Activated CD8-positive, alpha-beta memory T cell treated with anti-CD3 and anti-CD28 coated beads for 24 hours (primary cell): ENCODE measurements around the gene ALDOB.

Source experiments
- DNase-seq: peaks from one replicate; pipeline ENCODE4 v3.0.0-alpha.2; 2020

The ALDOB gene

DNA sequence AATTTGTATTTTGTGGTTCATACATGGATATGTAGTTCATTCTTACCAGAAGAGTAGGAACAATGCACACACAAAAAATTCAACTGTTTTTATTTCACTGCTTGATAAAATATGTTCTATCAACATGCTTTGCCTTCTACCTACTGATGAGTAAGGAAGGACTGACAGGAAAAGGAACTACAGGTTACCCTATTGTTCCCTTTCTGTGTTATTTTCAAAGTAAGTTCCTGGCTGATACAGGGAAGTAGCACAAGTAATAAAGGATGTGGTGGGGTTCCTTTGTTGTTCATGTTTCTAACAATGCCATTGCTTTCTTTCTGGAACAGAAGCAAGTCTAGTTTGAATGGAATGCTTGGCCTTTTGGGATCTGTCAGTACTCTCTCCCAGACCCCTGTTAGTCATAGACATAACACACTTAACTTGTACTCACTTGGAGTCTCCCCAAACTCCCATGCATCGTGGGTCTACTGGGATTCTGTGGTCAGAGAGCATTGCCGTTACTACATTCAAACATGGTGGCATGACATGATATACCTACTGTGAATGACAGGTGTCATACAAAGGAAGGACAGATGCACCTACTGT is 20.2 kb upstream of the ALDOB start:
- DNase-seq, result no peak

DNA sequence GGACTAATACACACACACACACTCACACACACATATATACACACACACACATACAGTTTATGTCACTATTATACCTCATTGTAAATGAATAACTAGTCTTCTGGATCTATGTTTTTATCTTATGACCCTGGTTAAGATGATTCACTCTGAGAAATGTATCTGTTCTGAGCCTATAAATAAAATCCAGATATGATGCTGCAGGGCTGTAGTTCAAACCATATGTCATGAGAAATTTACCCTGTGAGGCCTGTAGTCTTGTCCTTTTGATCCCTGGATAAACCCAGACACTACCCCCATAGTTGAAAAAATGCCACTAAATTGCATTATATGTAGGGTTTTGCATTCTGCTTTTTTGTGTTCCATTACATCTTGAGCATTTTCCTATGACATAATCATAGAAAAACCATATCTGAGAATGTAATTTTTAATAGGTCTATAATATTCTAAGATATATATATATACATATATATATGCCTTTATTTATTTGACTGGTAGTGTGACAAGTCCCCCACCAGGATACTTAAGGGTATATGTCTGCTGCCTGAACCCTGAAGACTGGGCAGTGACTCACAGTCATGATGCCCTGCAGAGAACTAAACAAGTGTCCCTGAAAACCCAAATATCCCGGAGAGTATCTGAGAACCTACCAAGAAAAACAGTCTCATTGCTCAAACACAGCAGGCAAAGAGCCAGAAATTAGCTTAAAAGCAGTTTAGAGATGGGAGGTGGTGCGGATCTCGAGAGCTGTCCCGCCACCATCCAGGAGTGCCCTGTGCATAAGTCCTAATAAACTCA is 18.4 kb upstream of the ALDOB start:
- no peak for DNase-seq

DNA sequence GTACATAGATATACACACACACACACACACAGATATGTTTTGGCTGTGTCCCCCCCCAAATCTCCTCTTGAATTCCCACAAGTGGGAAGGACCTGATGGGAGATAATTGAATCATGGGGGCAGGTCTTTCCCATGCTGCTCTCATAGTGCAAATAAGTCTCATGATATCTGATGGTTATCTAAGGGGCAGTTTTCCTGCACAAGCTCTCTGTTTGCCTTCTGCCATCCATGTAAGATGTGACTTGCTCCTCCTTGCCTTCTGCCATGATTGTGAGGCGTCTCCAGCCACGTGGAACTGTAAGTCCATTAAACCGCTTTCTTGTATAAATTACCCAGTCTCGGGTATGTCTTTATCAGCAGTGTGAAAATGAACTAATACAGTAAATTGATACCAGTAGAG is 15.9 kb upstream of the ALDOB start:
- no peak for DNase-seq

DNA sequence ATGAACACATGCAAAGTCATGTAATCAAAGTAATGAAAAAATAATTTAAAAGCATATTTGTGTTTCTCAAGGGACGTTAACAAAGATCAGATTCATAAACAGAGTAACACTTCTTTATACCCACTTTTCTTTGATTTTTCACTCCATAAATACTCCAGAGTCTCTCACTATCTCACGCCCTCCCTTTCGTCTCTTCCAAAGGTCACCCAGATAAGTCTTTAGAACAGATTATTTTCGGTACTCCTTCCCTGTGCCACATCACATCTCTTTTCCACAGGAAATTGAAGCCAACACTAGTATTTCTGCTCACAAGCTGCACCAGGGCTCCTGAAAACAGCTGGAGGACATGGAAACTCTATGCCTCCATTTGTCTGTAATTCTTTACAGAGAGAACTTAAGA is 15.4 kb upstream of the ALDOB start:
- DNase-seq, result no peak

DNA sequence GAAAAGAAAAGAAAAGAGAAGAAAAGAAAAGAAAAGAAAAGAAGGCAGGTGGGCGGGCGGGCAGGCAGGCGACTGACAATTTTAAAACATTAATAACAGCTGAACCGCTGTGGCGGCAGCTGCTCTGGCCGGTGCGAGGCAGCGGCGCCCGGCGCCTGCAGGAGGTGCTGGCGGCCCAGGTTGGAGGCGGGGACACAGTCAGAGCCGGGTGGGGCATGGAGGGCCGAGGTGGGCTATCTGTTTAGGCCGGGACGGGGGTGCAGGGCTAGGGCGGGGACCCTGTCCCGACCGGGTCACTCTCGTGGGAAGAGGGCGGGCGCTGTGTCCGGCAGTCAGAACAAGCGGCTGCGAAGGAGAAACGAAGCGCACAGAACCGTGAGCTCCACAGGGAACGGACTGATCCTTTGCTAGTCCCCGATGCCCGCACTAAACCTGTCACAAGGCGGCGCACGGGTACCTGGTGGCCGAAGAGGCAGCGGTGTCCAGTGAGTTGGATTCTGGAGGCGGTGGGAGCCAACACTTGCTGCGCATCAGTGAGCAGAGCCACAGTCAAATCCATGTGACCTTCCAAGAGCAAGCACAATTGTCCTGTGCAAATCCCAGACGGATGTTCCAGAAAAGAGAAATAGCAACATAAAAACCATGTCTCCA is 13.6 kb upstream of the ALDOB start:
- peak; percentile 78 for DNase-seq

DNA sequence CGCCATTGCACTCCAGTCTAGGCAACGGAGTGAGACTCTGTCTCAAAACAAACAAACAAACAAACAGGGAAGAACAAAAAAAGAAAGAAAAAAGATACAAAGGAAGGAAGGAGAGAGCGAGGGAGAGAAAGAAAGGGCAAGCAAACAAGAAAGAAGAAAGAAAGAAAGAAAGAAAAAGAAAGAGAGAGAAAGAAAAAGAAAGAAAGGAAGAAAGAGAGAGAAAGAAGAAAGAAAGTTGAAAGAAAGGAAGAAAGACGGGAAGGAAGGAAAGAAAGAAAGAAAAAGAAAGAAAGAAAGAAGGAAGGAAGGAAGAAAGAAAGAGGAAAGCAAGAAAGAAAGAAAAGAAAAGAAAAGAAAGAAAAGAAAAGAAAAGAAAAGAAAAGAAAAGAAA is 13.1 kb upstream of the ALDOB start:
- DNase-seq, result no peak

DNA sequence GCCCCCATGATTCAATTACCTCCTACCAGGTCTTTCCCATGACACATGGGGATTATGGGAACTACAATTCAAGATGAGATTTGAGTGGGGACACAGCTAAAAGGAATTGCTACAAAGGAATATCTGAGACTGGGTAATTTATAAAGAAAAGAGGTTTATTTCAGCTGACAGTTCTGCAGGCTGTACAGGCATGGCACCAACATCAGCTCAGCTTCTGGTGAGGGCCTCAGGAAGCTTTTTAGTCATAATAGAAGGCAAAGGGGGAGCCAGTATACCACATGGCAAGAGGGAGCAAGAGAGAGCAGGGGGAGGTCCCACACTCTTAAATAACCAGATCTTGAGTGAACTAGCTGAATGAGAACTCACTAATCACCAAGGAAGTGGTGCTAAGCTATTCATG is 11.2 kb upstream of the ALDOB start:
- no peak for DNase-seq

DNA sequence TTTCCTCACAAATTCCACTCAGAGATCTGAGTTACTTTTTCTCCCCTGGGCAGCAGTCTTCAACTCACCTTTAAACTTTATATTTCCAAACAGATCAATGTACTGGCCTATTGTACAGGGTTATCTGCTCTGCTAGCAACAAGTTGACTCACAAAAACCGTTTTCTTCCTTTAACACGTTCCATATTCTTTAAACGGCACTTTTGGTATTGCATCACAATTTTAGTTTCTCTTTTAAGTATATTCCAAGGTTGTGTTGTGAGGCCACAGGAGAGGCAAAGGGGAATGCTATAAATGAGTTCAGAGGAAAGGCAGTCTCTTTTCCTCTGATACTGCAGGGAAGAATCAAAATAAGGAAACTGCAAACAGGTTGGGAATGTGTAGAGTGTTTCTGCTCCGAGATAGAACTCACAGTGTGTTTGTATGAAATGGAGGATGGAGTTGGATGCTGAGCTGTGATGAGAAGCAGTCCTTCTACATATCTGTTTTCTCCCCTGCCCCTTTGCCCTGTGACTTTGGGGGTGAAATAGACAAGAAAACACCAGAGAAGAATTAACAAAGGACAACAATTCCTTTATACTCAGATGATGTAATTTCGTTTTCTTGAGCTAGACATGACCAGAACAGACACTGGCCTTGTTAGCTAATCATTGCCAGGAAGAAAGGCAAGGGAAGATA is 9.9 kb upstream of the ALDOB start:
- DNase-seq, result no peak

DNA sequence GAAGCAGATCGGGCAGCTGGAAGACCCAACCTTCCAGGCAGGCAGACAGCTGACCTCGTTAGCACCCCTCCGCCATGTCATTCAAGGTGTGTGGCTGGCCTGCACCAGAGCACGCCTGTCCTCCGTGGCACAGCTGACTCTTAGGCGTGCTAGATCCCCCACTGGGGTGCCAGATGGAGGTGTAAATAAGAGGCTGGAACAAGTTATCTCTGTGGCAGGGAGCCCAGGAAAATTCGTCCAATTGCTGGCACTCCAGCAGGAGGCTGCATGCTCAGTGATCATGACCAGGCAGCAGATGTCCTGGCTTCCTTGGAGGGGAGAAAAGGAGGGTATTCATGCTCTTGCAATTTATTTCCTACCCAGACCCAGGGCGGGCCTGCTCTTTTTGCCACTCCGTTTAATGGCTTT is 7.8 kb upstream of the ALDOB start:
- no peak for DNase-seq

DNA sequence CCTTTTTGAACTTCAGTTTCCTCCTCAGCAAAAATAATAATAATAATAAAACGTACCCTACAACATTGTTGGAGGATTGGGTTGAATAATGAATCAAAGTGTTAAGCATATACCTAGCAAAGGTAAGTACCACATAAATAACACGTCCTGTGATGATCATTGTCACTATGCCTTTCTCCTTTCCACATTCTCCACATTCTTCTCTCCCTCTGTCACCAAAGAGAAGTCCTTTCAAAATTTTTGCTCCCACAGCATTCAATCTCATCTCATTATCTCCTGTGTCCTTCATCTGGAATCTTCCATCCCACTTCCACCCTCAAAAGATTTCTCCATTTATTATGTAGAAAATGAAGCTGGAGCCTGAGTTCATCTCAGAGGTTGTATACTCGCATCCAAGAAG is 7.2 kb upstream of the ALDOB start:
- DNase-seq, result no peak

DNA sequence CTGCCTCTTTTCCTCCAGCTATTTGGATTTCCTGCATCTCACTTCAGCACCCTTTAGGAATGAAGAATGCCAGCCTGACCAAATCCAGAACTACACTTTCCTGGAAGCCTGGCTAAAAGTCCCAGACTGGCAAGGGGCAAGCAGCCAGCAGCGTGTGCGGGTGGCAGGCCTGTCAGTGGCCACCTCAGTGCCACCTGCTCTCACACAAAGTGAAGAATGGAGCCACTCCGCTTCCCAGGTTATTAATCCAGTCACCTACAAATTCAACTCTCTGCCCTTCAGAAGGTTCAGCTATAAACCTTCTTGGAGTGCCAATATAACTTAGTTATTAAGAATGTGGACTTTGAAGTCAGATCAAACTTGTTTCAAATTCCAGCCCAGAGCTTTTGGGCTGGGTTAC is 6.7 kb upstream of the ALDOB start:
- no peak for DNase-seq

DNA sequence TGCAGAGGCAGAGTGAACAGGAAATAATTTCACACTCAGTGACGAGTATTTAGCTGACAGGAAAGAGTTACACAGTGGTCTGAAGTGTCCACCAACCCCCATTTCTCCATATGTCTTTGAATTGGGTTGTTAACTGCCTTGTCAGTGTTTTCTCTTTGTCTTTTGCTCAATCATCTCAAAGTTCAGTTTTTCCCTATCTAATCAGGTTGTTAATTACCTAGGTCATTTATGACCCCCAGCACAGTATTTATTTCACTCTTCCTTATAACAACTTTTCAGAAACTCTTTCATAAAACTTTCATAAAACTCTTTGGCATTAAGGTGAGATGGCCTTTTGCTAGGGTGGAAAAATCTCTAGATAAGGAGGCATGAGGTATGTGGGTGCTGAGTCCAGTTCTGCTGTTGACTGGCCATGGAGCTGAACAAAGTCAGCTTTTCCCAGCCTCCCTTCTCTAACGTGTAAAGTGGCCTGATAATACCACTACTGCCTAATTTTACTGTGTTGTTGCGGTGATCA is 5.2 kb upstream of the ALDOB start:
- DNase-seq, result no peak

DNA sequence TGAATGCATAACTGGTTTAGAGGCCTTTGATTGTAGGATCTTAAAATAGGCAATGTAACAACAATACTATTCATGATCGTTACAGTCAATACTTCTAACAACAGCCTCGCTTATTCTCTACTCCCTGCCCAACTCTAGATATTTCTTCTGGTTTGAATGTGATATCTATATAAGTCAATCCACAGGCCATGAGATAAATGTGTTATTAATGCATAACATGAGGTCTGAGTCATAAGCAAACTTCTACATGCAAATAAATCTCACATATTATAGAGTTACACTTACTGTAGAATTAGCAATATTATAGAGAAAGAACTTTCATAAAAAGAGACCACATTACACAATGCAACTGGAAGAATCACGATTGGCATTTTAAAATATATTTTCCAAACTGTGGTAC is 2.9 kb upstream of the ALDOB start:
- DNase-seq, result no peak

DNA sequence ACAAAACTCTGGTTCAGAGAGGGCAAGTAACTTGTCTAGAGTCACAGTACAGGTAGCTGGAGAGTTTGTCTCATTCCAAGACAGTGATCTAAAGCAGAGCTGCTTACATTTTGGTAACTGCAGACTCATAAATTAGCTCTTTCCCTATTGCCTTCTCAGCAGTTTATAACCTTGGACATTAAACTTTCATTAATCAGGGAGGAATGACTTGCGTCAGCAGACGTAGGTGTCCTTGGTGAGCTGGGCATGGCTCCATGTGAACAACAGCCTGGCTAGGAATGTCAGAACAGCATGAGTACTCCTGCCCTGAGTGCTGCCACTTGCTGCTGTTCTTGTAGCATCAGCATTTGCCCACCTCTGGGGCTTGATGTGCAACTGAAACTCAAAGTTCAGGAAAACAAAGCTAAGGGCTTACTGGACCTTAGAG is 2.2 kb upstream of the ALDOB start:
- DNase-seq, result no peak

DNA sequence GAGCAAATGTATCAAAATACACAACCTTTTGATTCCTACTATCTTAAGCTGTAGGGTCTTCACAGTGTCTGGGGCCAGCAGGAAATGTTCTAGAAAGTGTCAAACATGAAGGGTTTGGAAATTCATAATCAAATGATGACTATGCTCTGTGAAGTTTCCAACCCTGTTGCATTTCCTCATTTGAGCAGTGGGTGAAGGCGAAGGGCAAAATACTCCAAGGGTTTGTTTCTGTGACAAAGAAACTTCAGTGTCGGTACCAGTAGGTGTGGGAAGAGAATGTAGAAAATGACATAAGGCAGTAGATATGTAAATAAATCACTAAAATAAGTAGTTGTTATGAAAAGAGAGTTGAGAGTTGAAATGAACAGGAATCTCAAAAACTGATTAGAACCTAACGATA is 576 bp downstream of the ALDOB start:
- DNase-seq, result no peak

DNA sequence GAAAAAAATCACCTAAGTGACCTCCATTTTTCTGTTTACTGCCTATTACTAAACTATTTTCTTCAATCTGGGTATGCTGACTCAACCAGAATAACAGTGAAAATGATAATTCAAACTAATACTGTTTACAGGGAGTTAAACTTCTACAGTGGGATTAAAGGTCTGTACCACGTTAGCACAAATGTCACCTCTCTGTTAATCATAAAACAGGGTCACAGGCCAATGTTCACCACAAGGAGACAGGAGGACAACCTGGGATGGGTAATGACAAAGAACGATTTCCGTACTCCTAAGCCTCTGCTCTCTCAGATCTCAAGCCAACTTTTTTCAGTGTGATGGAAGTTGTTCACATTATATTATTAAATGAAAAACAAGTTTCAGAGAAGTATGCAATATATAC is 2.3 kb downstream of the ALDOB start:
- no peak for DNase-seq

DNA sequence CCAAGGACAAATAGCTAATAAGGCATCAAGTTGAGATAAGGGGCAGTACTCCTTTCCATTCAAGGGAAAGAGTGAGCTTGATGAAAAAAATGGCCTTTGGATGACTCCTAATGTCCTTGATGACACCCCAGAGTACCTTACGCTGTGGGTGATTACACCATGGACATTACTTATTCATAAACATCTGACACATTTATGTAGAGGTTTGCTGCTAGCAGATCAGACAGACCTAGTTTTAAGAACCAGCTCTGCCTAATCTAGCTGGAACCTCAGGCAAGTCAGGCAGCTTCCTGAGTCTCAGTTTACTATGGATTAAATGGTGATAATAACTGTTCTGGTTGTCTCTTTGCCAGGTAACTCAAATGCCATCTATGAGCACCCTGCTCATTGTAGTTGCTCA is 2.8 kb downstream of the ALDOB start:
- DNase-seq, result no peak

DNA sequence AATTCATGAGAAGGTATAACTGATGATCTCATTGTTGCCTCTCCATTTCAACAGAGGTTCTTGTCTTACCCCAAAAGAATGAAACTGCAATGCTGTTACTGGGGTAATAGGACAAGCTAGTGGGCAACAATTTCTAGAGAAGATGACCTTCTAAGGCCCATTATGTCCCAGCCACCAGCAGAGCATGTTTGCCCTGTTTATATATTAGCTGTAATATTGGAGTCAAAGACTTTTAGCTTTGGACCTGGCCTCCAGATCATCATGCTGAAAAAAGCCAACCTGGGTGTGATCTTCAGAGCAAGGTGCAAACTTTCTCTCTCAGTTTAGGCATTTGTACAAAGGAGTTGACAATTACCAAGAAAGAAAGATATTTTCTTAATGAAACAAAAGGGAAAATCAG is 3.4 kb downstream of the ALDOB start:
- DNase-seq, result no peak

DNA sequence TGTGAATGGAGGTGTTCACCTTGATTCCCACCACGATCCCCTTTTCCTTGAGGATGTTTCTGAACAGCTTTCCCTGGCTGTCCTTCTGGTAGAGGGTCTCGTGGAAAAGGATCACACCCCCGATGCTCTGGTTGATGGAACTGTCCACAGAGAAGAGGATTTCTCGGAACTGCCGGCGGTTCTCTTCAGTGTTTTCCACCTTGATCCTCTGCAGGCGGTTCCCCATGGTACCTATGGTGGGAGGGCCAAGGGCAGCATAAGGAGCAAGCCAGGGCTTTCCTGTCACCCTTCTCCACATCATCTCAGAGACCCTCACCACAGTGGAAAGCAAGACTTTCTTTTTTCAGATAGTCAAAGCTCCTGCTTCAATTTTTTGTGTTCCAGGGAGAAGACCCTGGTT is 5.8 kb downstream of the ALDOB start:
- no peak for DNase-seq

DNA sequence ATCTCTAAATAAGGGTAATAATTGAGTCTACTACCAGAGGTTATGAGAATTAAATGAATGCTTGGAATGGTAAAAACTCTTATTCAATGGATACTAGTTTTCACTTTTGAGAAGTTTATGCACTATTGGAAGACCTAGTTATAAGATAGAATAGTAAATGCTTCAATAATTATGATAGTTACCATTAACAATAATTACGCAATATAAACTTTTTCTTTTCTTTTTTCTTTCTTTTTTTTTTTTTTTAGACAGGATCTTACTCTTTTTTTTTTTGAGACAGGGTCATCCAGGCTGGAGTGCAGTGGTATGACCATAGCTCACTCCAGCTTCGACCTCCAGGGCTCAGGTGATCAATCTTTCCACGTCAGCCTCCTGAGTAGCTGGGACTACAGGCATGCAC is 6.7 kb downstream of the ALDOB start:
- no peak for DNase-seq

DNA sequence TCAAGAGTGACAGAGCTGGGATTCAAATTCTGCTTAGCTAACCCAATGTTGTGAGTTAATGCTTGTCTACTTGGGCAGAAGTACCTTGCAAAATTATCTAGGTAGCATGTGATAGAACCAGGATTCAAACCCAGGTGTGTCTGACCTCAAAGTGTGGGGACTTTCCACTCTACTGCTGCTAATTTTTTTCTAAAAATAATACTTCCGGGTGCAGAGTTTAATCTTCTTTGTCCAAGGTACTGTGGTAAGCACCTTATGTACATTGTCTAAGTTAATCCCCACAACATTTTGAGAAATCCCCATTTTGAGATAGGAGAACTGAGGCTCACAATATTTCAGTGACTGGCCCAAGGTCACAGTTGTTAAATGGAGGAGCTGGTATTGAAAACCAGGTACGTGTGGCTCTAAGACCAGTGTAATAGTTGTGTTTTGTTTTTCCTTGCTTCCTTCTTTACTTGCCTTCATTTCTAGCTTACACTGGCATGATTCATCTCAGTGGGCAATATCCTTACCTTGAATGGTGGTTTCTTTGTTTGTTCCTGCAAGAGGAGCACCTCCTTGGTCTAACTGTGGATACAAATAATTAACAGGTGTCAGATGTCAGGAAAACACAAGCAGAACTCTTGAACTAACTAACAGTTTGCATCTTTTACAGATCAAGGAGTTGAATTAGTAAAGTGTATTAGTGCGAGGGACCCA is 7.5 kb downstream of the ALDOB start:
- no peak for DNase-seq

DNA sequence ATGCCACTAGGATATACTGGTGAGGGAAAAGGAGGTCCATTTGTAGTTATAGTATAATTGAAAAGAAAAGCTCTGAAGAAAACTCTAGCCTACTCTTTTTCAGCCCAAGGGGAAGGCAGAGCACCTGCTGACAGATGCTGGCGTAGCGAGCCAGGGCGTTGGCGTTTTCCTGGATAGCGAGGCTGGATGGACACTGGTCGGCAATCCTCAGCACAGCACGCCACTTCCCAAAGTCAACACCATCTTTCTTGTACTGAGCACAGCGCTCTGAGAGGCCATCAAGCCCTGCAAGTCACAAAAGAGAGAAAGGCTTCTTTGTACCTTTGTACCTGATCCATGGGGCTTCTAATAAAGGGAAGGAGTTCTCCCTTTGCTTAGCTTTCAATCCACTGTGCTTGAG is 8.2 kb downstream of the ALDOB start:
- DNase-seq, result no peak

DNA sequence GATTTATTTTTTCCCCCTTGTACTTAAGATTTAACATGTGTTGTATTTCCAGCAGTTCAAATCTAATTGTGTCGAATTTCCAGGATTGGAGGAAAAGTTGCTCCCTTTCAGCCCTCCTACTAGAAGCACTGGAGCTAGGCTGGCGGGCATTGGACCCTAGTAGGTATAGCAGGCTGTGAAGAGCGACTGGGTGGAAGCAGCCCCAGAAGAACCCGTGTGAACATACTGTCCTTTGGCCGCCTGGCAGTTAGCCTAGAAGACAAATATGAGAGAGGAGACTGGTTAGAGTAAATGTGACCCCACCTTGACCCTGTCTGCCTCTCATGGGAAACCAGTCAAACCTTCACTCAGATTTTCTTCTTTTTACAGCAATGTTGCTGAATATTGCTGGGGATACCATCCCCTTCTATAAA is 13.9 kb downstream of the ALDOB start:
- DNase-seq, result no peak
